ENCODE measurements around the gene DUSP15.

GRCh38 chr20:31856516-31856915 is 13.8 kb downstream of the DUSP15 start:
- no peak for TF ChIP-seq CTCF (IDR thresholded peaks at IDR 0.05)
- no peak for TF ChIP-seq POLR2A (IDR thresholded peaks at IDR 0.05)

Data from Peyer's patch (tissue), 4 donors.